Stimulated activated CD8-positive, alpha-beta memory T cell treated with anti-CD3 and anti-CD28 coated beads, Interleukin-12 subunit alpha, Interleukin-12 subunit beta, amount 100 ng/mL, for 24 hours (primary cell): Measurements from ENCODE around the gene SLC47A2.
"Not testable (repeated sequence)": the region's sequence is repeated elsewhere in the genome, so short reads cannot be mapped to it uniquely, and the experiment has no call there.

Experiments used
- DNase-seq: peaks from one replicate; pipeline ENCODE4 v3.0.0-alpha.2; 2020; ENCODE audit errors: extremely low read depth

SLC47A2 gene

GRCh38 chr17:19708431-19709175, 7.8 kb downstream of the SLC47A2 start:
- DNase-seq: no peak

- no peak for DNase-seq
Observed at GRCh38 chr17:19707728-19708221, 8.6 kb downstream of the SLC47A2 start.

GRCh38 chr17:19706791-19707727, 9.3 kb downstream of the SLC47A2 start:
- no peak for DNase-seq

GRCh38 chr17:19705771-19706770, 10.3 kb downstream of the SLC47A2 start:
- no peak for DNase-seq

- no peak for DNase-seq
Observed at GRCh38 chr17:19705201-19705600, 11.2 kb downstream of the SLC47A2 start.

GRCh38 chr17:19703828-19704613, 12.4 kb downstream of the SLC47A2 start:
- DNase-seq: no peak

GRCh38 chr17:19703106-19703827, 13.1 kb downstream of the SLC47A2 start:
- no peak for DNase-seq

GRCh38 chr17:19702217-19702641, 14.2 kb downstream of the SLC47A2 start:
- DNase-seq: no peak

GRCh38 chr17:19686400-19687090, 29.8 kb downstream of the SLC47A2 start:
- no peak for DNase-seq

GRCh38 chr17:19684909-19685580, 31.3 kb downstream of the SLC47A2 start:
- not testable (repeated sequence) for DNase-seq

GRCh38 chr17:19683117-19683516, 33.3 kb downstream of the SLC47A2 start:
- no peak for DNase-seq

- no peak for DNase-seq
Observed at GRCh38 chr17:19678581-19679453, 37.6 kb downstream of the SLC47A2 start.

GRCh38 chr17:19677736-19678379, 38.5 kb downstream of the SLC47A2 start:
- no peak for DNase-seq

- DNase-seq: no peak
Observed at GRCh38 chr17:19676896-19677295, 39.5 kb downstream of the SLC47A2 start.

GRCh38 chr17:19673623-19674022, 42.8 kb downstream of the SLC47A2 start:
- no peak for DNase-seq

GRCh38 chr17:19672009-19672750, 44.2 kb downstream of the SLC47A2 start:
- no peak for DNase-seq
